Right cardiac atrium (tissue), 5 donors: ENCODE results near the gene VAV1. TPM values are rescaled to one million over a fixed set of nuclear protein-coding genes. Genes with fewer than 3 reads are reported as not detected.

Experiments
- ATAC-seq, 2 donors: fragments of 200-7000 bp; cut with Tn5 transposase; one replicate each; pipeline versions ENCODE4 v1.8.0 to v1.9.1; 2020; ENCODE audit warnings: moderate library complexity in 2 of 2, mild to moderate bottlenecking in 1 of 2
- DNase-seq, 3 donors: peaks; one replicate each; pipeline ENCODE4 v3.0.0-alpha.2; 2020
- H3K27ac ChIP-seq: one replicate; pipeline ENCODE4 v1.5.1; 2013; ENCODE audit warnings: mild to moderate bottlenecking, low read length, control low read depth, moderate library complexity
- H3K27me3 ChIP-seq: one replicate; pipeline ENCODE4 v1.6.1; 2013; ENCODE audit not compliant: control insufficient read depth, insufficient read depth
- H3K4me1 ChIP-seq: one replicate; pipeline ENCODE4 v1.6.1; 2013; ENCODE audit warnings: low read length; ENCODE audit not compliant: control insufficient read depth, insufficient read depth
- H3K4me3 ChIP-seq: one replicate; pipeline ENCODE4 v1.5.1; 2013; ENCODE audit warnings: low read length, control low read depth
- H3K9me3 ChIP-seq: one replicate; pipeline ENCODE4 v1.6.1; 2013; ENCODE audit warnings: low read length; ENCODE audit not compliant: control insufficient read depth
- WGBS: extraction: QIAGEN DNeasy Blood & Tissue Kit; methylation state at CpG from one replicate; pipeline ENCODE4 v1.1.7; 2013; 5-methylcytosine and 5-hydroxymethylcytosine counted together
- intact Hi-C, 4 donors: fragments of 100-400 bp; cut with DNase I; formaldehyde crosslinking; loops; one replicate each; pipeline versions ENCODE4 v1.11.0 to v1.14.0; 2022 to 2023
- polyA plus RNA-seq: library from polyadenylated mRNA; stranded (reverse); fragments of 200-250 nt; gene quantifications from one replicate; pipeline ENCODE4 v1.2.3, GENCODE V29; 2013
- total RNA-seq, 4 donors: library from RNA; stranded (reverse); fragmentation: NEBNext Ultra II Directional; extraction: Animal tissue kit (Norgen Biotek cat#: 25700); gene quantifications; one replicate each; pipeline ENCODE4 v1.2.1, GENCODE V29; 2021
- donor health status: healthy with polysubstance abuse.
- donor health status: DM: no; HTN: yes; CAD: no.
- donor health status: DM: no; HTN: no; CAD: no.
- donor health status: DM: no; HTN: yes; CAD: no; lungs with severe emphysema.
- donor health status: DM: yes; HTN: yes; CAD: no.

The VAV1 gene
- total and polyA plus RNA-seq, 5 donors = 0.84 to 3.7 (median 3.3) TPM

- Histone ChIP-seq H3K4me3 (no peak overlapping the region), H3K27me3 (no peaks in the 10 kb centered on the region), H3K9me3 (no peaks in the 10 kb centered on the region), H3K4me1 (no peaks in the 10 kb centered on the region), H3K27ac (no peak overlapping the region)
- WGBS = 91% methylated on average over 30 of the region's 30 CpGs
- intact Hi-C loops = loop anchor here in 1 of 4 donors (10.0 kb wide), 1 partner anchor 134 kb away; no protein-coding TSS in a partner anchor
- DNase-seq (peak in 1 of 3 donors; percentile 54), ATAC-seq (no peak)
Observed at GRCh38 chr19:6730941-6731670, 41.4 kb upstream of the VAV1 start.

- Histone ChIP-seq H3K27ac (no peak overlapping the region), H3K4me1 (no peaks in the 10 kb centered on the region), H3K4me3 (no peak overlapping the region), H3K27me3 (no peaks in the 10 kb centered on the region), H3K9me3 (no peaks in the 10 kb centered on the region)
- WGBS = 91% methylated on average over 22 of the region's 22 CpGs
- intact Hi-C loops = loop anchor here in 1 of 4 donors (10.0 kb wide), 1 partner anchor 133 kb away; no protein-coding TSS in a partner anchor
- DNase-seq = peak in 2 of 3 donors; percentile 40 to 53
- no peak for ATAC-seq
Observed at GRCh38 chr19:6731822-6732221, 40.7 kb upstream of the VAV1 start.

- DNase-seq = peak in 2 of 3 donors; percentile 43 to 46
- no peak overlapping the region for H3K27ac ChIP-seq
- intact Hi-C loops = loop anchor here in 1 of 4 donors (10.0 kb wide), 1 partner anchor 132 kb away; no protein-coding TSS in a partner anchor
- no peaks in the 10 kb centered on the region for H3K4me1 ChIP-seq
- H3K9me3 ChIP-seq = no peaks in the 10 kb centered on the region
- WGBS = 91% methylated on average over 21 of the region's 21 CpGs
- ATAC-seq = no peak
- H3K4me3 ChIP-seq = no peak overlapping the region
- no peaks in the 10 kb centered on the region for H3K27me3 ChIP-seq
Observed at GRCh38 chr19:6732803-6733337, 39.6 kb upstream of the VAV1 start.

GRCh38 chr19:6733338-6734095, 39.0 kb upstream of the VAV1 start:
- H3K4me3 ChIP-seq = no peak overlapping the region
- DNase-seq (peak in 2 of 3 donors; percentile 44 to 57), ATAC-seq (no peak)
- H3K9me3 ChIP-seq = no peaks in the 10 kb centered on the region
- WGBS = 91% methylated on average over 29 of the region's 29 CpGs
- H3K27ac ChIP-seq = no peak overlapping the region
- peaks cover 4% of the 10 kb centered on the region for H3K4me1 ChIP-seq
- intact Hi-C loops = loop anchor here in 1 of 4 donors (10.0 kb wide), 1 partner anchor 131 kb away; no protein-coding TSS in a partner anchor
- H3K27me3 ChIP-seq = no peaks in the 10 kb centered on the region

DNA sequence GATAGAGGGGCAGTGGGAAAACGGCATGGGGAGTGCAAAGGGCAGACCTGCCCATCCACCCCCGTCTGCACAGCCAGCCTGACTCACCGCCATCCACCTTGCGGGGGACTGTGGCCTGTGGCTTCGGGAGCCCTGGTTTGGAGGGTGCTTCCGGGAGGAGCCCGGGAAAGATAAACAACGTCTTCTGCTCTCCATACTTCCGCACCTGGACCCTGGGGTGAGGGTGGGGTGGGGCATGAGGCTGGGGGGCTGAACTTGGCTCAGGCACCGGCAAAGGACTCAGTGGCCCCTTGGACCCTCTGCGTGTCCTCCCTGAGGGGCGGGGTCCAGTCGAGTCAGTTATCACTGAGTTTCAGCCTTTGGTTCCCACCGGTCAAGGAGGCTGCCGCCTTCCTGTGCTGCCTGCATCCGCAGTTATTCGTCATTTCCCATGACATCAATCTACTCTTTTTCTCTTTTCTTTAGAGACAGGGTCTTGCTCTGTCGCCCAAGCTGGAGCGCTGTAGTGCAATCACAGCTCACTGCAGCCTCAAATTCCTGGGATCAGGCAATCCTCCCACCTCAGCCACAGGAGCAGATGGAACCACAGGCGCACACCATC, 38.3 kb upstream of the VAV1 start:
- intact Hi-C loops = loop anchor here in 1 of 4 donors (10.0 kb wide), 1 partner anchor 131 kb away; no protein-coding TSS in a partner anchor
- Histone ChIP-seq H3K4me3 (no peak overlapping the region), H3K9me3 (no peaks in the 10 kb centered on the region), H3K27ac (no peak overlapping the region), H3K4me1 (peaks cover 9% of the 10 kb centered on the region), H3K27me3 (no peaks in the 10 kb centered on the region)
- peak in 2 of 3 donors; percentile 50 to 59 for DNase-seq
- WGBS = 55% methylated on average over 20 of the region's 20 CpGs
- no peak for ATAC-seq

DNA sequence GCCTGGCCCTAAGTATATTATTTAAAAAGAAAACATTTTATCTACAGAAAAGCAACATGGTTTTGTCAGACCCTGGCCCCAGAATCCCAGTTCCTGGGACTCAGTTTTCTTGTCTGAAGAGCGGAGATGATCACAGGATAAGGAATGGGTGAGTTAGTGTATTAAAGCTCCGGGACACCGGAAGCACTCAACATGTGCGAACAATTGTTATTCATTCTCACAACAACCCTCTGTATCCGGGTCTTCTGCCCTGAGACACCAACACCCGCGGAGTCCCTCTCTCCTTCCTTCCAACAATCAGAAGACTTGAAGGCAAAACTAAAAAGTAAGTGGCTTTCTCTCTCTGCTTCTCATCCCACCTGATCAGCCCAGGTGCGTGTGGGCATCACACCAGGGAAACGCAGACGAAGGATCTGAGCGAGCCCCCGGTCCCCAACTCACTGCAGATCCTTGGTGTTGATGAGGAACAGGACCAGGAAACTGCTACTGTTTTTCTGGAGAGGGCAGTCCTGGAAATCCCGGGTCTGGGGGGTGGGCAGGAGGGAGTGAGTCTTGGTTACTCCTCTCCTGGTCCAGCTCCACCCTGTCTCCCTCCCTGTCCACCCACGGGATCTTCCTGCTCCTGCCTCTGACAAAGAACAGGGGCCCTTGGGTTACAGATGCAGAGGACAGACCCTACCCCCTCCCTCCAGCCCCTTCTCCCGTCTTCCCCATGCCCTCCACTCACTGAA, 37.2 kb upstream of the VAV1 start:
- intact Hi-C loops = loop anchor here in 1 of 4 donors (10.0 kb wide), 1 partner anchor 129 kb away; no protein-coding TSS in a partner anchor
- Histone ChIP-seq H3K27me3 (no peaks in the 10 kb centered on the region), H3K9me3 (no peaks in the 10 kb centered on the region), H3K4me3 (no peak overlapping the region), H3K27ac (no peak overlapping the region), H3K4me1 (peaks cover 9% of the 10 kb centered on the region)
- 60% methylated on average over 15 of the region's 15 CpGs for WGBS
- DNase-seq (peak in 2 of 3 donors; percentile 28 to 49), ATAC-seq (no peak)

- peak; percentile 9 to 17 for ATAC-seq
- H3K9me3 ChIP-seq = no peaks in the 10 kb centered on the region
- H3K4me3 ChIP-seq = peak overlapping the region; percentile 61
- WGBS = 28% methylated on average over 25 of the region's 25 CpGs
- intact Hi-C loops = loop anchor here in 1 of 4 donors (10.0 kb wide), 1 partner anchor 128 kb away; no protein-coding TSS in a partner anchor
- H3K4me1 ChIP-seq = peaks cover 9% of the 10 kb centered on the region
- DNase-seq = peak; percentile 82 to 92 (median 89)
- H3K27ac ChIP-seq = peak overlapping the region; percentile 96
- no peaks in the 10 kb centered on the region for H3K27me3 ChIP-seq
Observed at GRCh38 chr19:6736169-6736916, 36.2 kb upstream of the VAV1 start.

DNA sequence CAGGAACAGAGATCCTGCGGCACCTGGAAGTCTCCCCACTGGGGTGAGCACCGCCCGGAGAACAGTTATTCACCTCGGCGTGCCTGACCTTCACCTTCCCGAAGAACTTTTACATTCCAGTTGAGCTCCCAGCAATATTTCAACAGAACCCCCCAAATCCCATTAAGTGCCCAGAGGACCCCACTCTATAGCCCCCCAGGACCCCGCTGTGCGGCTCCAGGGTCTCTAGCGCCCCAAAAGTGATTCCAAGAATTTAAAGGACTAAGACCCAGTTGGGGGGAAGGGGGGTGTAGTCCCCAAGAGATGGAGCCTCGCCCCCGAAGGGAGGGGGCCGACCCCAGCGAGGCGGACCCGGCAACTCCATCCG, 35.6 kb upstream of the VAV1 start:
- no peaks in the 10 kb centered on the region for H3K9me3 ChIP-seq
- ATAC-seq = no peak
- H3K27me3 ChIP-seq = no peaks in the 10 kb centered on the region
- H3K4me1 ChIP-seq = peaks cover 9% of the 10 kb centered on the region
- H3K27ac ChIP-seq = peak overlapping the region; percentile 96
- intact Hi-C loops = loop anchor here in 1 of 4 donors (10.0 kb wide), 1 partner anchor 128 kb away; no protein-coding TSS in a partner anchor
- DNase-seq = peak in 1 of 3 donors; percentile 53
- WGBS = under 1% methylated on average over 16 of the region's 16 CpGs
- H3K4me3 ChIP-seq = peak overlapping the region; percentile 61

DNA sequence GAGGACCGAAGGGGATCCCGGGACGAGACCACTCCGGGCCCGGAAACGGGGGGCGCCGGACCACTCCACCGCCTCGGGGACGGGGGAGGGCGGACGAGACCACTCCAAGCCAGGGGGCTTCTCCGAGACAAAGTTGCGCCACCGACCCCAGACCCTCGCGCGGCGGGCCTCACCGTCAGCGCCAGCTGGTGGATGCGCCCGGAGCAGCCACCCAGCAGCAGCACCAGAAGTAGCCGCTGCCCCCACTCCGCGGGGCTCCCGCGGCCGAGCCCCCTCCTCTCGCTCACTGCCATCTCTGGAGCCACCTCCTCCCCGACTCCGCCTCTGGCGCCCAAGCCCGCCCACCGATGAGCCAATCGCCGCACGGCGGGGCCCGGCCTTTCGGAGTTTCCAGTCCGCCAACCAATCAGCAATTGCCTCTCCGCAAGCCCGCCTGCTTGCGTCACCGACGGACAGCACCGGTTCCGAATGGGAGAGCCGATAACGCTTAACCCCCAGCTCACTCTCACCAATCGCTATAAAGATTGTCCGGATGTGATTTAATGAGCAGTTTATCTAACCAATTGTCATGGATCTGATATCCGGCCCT, 35.1 kb upstream of the VAV1 start, which contains the start of gene GPR108:
GPR108 (minus strand) TSS at position 297 of the 589 bp plus-strand sequence; CDS start at position 293, 4 bp downstream.
- intact Hi-C loops = loop anchor here in 1 of 4 donors (10.0 kb wide), 1 partner anchor 127 kb away; no protein-coding TSS in a partner anchor
- Histone ChIP-seq H3K27me3 (no peaks in the 10 kb centered on the region), H3K4me3 (peak within 1 kb of the TSS; percentile 61), H3K4me1 (peaks cover 9% of the 10 kb centered on the region), H3K9me3 (no peaks in the 10 kb centered on the region), H3K27ac (peak within 1 kb of the TSS; percentile 99)
- WGBS = under 1% methylated on average over 55 of the region's 55 CpGs
- ATAC-seq (peak; percentile 89), DNase-seq (peak; percentile 100)
